Measurements from ENCODE around the gene ERG. TPM values are rescaled to one million over a fixed set of nuclear protein-coding genes. Genes with fewer than 3 reads are reported as not detected.

The ERG gene
- total and polyA plus RNA-seq, 2 of the 8 experiments (the other 6 are each of a cell fraction or from before 2014, with no cell fraction given) = 1.0 to 3.0 TPM

DNA sequence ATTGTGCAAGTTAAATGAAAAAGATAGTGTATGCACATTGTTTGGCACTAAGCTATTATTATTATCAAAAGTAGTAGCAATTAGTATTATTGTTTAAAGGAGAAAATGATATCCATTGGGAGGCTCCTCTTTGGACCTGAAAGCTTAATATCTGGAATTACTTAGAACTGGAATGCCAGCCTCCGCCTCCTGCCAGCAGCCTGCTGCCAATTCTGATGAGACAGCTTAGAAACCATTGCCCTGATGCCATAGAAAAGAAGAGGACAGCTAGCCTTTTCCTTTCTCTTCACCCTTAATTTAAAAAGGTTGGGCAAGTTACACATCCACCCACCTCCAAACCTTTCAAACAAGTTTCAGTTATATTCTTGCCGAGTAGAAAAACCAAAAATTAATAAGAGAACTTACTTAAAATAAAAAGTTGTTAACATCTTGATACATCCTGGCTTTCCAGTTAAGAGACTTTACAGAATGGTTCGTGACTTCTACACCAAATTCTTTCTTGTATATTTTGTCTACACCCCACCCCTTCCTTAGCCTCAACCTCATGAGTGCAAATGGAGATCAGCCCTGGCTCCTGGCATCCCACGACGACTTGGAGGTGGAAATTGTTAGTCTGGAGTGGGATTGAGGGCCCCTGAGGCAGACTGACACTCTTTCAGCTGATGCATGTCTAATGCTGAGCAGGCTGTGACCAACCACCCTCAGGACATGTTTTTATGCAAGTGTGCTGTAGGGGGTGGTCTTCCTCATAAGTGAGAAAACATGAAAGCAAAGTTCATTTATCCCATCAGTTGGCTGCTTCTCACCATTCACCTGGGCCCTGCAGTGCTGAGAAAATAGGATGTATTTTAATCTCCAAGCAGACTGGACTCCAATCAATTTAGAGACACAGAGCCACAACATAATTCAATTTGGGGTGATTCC is 120.8 kb downstream of the ERG start:
- Histone ChIP-seq H4K91ac (replicated peaks; ENCODE audit: insufficient read length, low read length) (no peak overlapping the region), H3K79me1 (ENCODE audit: low read depth, low read length) (no peaks in the 10 kb centered on the region), H3K14ac (ENCODE audit: insufficient read length) (no peak overlapping the region), H3K4me1 (replicated peaks in 1 of 4; ENCODE audit: control insufficient read depth in 3 of 4, insufficient read depth in 4 of 4, low read length in 3 of 4) (no peaks in the 10 kb centered on the region), H2BK15ac (ENCODE audit: low read length) (no peak overlapping the region), H2BK120ac (replicated peaks; ENCODE audit: low read depth, low read length) (no peak overlapping the region), H2BK12ac (ENCODE audit: low read depth, low read length) (no peak overlapping the region), H3K9ac (replicated peaks in 1 of 4; ENCODE audit: extremely low read depth in 1 of 4, low read depth in 3 of 4, low read length in 3 of 4) (no peak overlapping the region), H4K20me1 (replicated peaks in 1 of 2; ENCODE audit: control insufficient read depth in 1 of 2, insufficient read depth in 2 of 2, low read length in 2 of 2) (no peaks in the 10 kb centered on the region), H2AFZ (ENCODE audit: low read length) (no peak overlapping the region), H3K36me3 (ENCODE audit: control insufficient read depth in 2 of 4, insufficient read depth in 4 of 4, low read length in 3 of 4) (no peaks in the 10 kb centered on the region; a peak in 1 of 8 replicates), H4K5ac (ENCODE audit: insufficient read length, low read depth, low read length) (no peak overlapping the region), H3K4ac (replicated peaks; ENCODE audit: insufficient read length, low read depth, low read length) (no peak overlapping the region), H3K18ac (ENCODE audit: extremely low read depth, low read length) (no peak overlapping the region), H3K27me3 (replicated peaks in 1 of 4; ENCODE audit: control insufficient read depth in 3 of 4, extremely low read depth in 1 of 4, insufficient read depth in 3 of 4, low read length in 3 of 4) (no peaks in the 10 kb centered on the region), H3K79me2 (ENCODE audit: control insufficient read depth in 1 of 2, insufficient read depth in 2 of 2, low read length in 2 of 2) (no peaks in the 10 kb centered on the region), H3K27ac (ENCODE audit: low read depth, low read length) (no peak overlapping the region), H3K56ac (replicated peaks; ENCODE audit: insufficient read length, low read depth, low read length) (no peak overlapping the region), H3K4me2 (ENCODE audit: insufficient read depth in 1 of 2, low read depth in 2 of 2, low read length in 2 of 2) (no peak overlapping the region), H2AK5ac (ENCODE audit: low read depth, low read length) (no peak overlapping the region), H3K23me2 (ENCODE audit: low read depth, low read length) (no peaks in the 10 kb centered on the region), H2BK20ac (ENCODE audit: low read length) (no peak overlapping the region), H3K4me3 (ENCODE audit: extremely low read depth in 1 of 4, insufficient read depth in 2 of 4, low read depth in 3 of 4, low read length in 4 of 4) (no peak overlapping the region), H4K8ac (ENCODE audit: extremely low read depth, insufficient read depth, low read length) (no peak overlapping the region), H3K9me3 (ENCODE audit: insufficient read depth in 2 of 2, low read depth in 1 of 2, low read length in 1 of 2) (peaks cover 10 to 11% of the 10 kb centered on the region in 2 experiments; a peak in 3 of 4 replicates), H2BK5ac (ENCODE audit: low read depth, low read length) (no peak overlapping the region), H3K23ac (ENCODE audit: insufficient read length) (no peak overlapping the region)
- ChIA-PET POLR2A (ENCODE audit: partially characterized antibody) (interaction anchor here (0.7 kb wide), 1 partner anchor 86 kb away, joined by 3 read pairs; no protein-coding TSS in a partner anchor), CTCF (ENCODE audit: partially characterized antibody) (interaction anchor here (1.2 kb wide), 1 partner anchor 25 kb away, joined by 3 read pairs; no protein-coding TSS in a partner anchor)
- DNase-seq (ENCODE audit: low read depth in 1 of 2, low spot score in 2 of 2) = no peak
- WGBS, 2 experiments (ENCODE audit: extremely low coverage in 1 of 2, insufficient coverage in 1 of 2, insufficient read length in 1 of 2, insufficient replicate concordance in 2 of 2, low coverage in 1 of 2, low lambda C conversion rate in 2 of 2, missing lambda C conversion rate in 1 of 2) = 83% methylated on average over 5 of the region's 5 CpGs; no CpG with 5 or more reads in 1 of the 2 experiments
- TF ChIP-seq KDM5A (IDR thresholded peaks at IDR 0.05; ENCODE audit: low read length) (no peak), SIRT6 (IDR thresholded peaks at IDR 0.05; ENCODE audit: low read length) (no peak), CREB1 (IDR thresholded peaks at IDR 0.05) (no peak), SAP30 (IDR thresholded peaks at IDR 0.05; ENCODE audit: insufficient read depth, insufficient replicate concordance, low read length) (no peak), FOSL1 (IDR thresholded peaks at IDR 0.05; ENCODE audit: insufficient read depth, low read depth, low read length) (no peak), TCF12 (IDR thresholded peaks at IDR 0.05; ENCODE audit: low read depth, low read length) (no peak)
- FAIRE-seq = no peak

Measured in H1 (cell line).